ENCODE measurements around the gene OSBP2. TPM values are rescaled to one million over a fixed set of nuclear protein-coding genes. Genes with fewer than 3 reads are reported as not detected.

OSBP2 gene
- total RNA-seq, 2 donors from 2014 or later, result 6.8 to 11.1 TPM

GRCh38 chr22:30871391-30872284 lies 177.0 kb downstream of the OSBP2 start:
- DNase-seq, result peak; percentile 35
- H3K27me3 ChIP-seq (ENCODE audit: control insufficient read depth, insufficient read depth, low read length, poor library complexity, severe bottlenecking), result no peaks in the 10 kb centered on the region
- Mint-ChIP-seq H3K4me1 (peaks cover 8% of the 10 kb centered on the region), H3K36me3 (ENCODE audit: low read depth) (no peaks in the 10 kb centered on the region), H3K9me3 (no peaks in the 10 kb centered on the region), H3K27me3 (ENCODE audit: insufficient read depth) (no peaks in the 10 kb centered on the region), H3K4me3 (no peak overlapping the region), H3K27ac (peak overlapping the region; percentile 70)
- H3K4me1 ChIP-seq (ENCODE audit: control insufficient read depth, insufficient read depth, low read length), result no peaks in the 10 kb centered on the region
- no peaks in the 10 kb centered on the region for H3K36me3 ChIP-seq (ENCODE audit: control insufficient read depth, insufficient read depth, low read length)
- 85 to 93% methylated on average over 7 to 13 of the region's 13 CpGs for WGBS, 2 experiments (ENCODE audit: insufficient coverage in 1 of 2, insufficient read length in 1 of 2)
- no peak overlapping the region for H3K9ac ChIP-seq (ENCODE audit: extremely low read depth, low read length, poor library complexity, severe bottlenecking)
- no peak for TF ChIP-seq CTCF (conservative IDR thresholded peaks at IDR 0.05)
- peak overlapping the region; percentile 51 for H3K27ac ChIP-seq (ENCODE audit: low read depth, low read length)
- H3K4me3 ChIP-seq (ENCODE audit: low read length), result no peak overlapping the region
- H3K9me3 ChIP-seq (ENCODE audit: control insufficient read depth, low read length), result no peaks in the 10 kb centered on the region

GRCh38 chr22:30872285-30873041 lies 177.8 kb downstream of the OSBP2 start:
- no peak overlapping the region for H3K4me3 ChIP-seq (ENCODE audit: low read length)
- TF ChIP-seq CTCF (conservative IDR thresholded peaks at IDR 0.05), result no peak
- no peak overlapping the region for H3K9ac ChIP-seq (ENCODE audit: extremely low read depth, low read length, poor library complexity, severe bottlenecking)
- no peak overlapping the region for H3K27ac Mint-ChIP-seq
- H3K4me1 Mint-ChIP-seq, result peaks cover 8% of the 10 kb centered on the region
- no peaks in the 10 kb centered on the region for H3K9me3 Mint-ChIP-seq
- H3K27ac ChIP-seq (ENCODE audit: low read depth, low read length), result peak overlapping the region; percentile 51
- 85 to 89% methylated on average over 12 to 16 of the region's 16 CpGs for WGBS, 2 experiments (ENCODE audit: insufficient coverage in 1 of 2, insufficient read length in 1 of 2)
- H3K36me3 ChIP-seq (ENCODE audit: control insufficient read depth, insufficient read depth, low read length), result no peaks in the 10 kb centered on the region
- H3K9me3 ChIP-seq (ENCODE audit: control insufficient read depth, low read length), result no peaks in the 10 kb centered on the region
- no peak overlapping the region for H3K4me3 Mint-ChIP-seq
- H3K27me3 Mint-ChIP-seq (ENCODE audit: insufficient read depth), result no peaks in the 10 kb centered on the region
- peak; percentile 41 for DNase-seq
- H3K4me1 ChIP-seq (ENCODE audit: control insufficient read depth, insufficient read depth, low read length), result no peaks in the 10 kb centered on the region
- no peaks in the 10 kb centered on the region for H3K27me3 ChIP-seq (ENCODE audit: control insufficient read depth, insufficient read depth, low read length, poor library complexity, severe bottlenecking)
- H3K36me3 Mint-ChIP-seq (ENCODE audit: low read depth), result no peaks in the 10 kb centered on the region

GRCh38 chr22:30873086-30873650 lies 178.5 kb downstream of the OSBP2 start:
- H3K4me3 Mint-ChIP-seq, result no peak overlapping the region
- Histone ChIP-seq H3K27me3 (ENCODE audit: control insufficient read depth, insufficient read depth, low read length, poor library complexity, severe bottlenecking) (no peaks in the 10 kb centered on the region), H3K9me3 (ENCODE audit: control insufficient read depth, low read length) (no peaks in the 10 kb centered on the region), H3K27ac (ENCODE audit: low read depth, low read length) (no peak overlapping the region), H3K4me3 (ENCODE audit: low read length) (no peak overlapping the region), H3K9ac (ENCODE audit: extremely low read depth, low read length, poor library complexity, severe bottlenecking) (no peak overlapping the region), H3K4me1 (ENCODE audit: control insufficient read depth, insufficient read depth, low read length) (peaks cover 6% of the 10 kb centered on the region), H3K36me3 (ENCODE audit: control insufficient read depth, insufficient read depth, low read length) (no peaks in the 10 kb centered on the region)
- H3K36me3 Mint-ChIP-seq (ENCODE audit: low read depth), result no peaks in the 10 kb centered on the region
- no peaks in the 10 kb centered on the region for H3K9me3 Mint-ChIP-seq
- DNase-seq, result peak; percentile 24
- WGBS, 2 experiments (ENCODE audit: insufficient coverage in 1 of 2, insufficient read length in 1 of 2), result 93 to 100% methylated on average over 3 to 9 of the region's 9 CpGs
- H3K27ac Mint-ChIP-seq, result no peak overlapping the region
- H3K4me1 Mint-ChIP-seq, result peaks cover 15% of the 10 kb centered on the region
- no peaks in the 10 kb centered on the region for H3K27me3 Mint-ChIP-seq (ENCODE audit: insufficient read depth)
- no peak for TF ChIP-seq CTCF (conservative IDR thresholded peaks at IDR 0.05)
